Measurements from ENCODE around the gene ACTRT2. TPM values are rescaled to one million over a fixed set of nuclear protein-coding genes. Genes with fewer than 3 reads are reported as not detected.
A peak's percentile ranks its signal among the peaks of the same experiment; 100 is the strongest.

The ACTRT2 gene
- total RNA-seq, 1 experiment from 2014 or later = not detected

DNA sequence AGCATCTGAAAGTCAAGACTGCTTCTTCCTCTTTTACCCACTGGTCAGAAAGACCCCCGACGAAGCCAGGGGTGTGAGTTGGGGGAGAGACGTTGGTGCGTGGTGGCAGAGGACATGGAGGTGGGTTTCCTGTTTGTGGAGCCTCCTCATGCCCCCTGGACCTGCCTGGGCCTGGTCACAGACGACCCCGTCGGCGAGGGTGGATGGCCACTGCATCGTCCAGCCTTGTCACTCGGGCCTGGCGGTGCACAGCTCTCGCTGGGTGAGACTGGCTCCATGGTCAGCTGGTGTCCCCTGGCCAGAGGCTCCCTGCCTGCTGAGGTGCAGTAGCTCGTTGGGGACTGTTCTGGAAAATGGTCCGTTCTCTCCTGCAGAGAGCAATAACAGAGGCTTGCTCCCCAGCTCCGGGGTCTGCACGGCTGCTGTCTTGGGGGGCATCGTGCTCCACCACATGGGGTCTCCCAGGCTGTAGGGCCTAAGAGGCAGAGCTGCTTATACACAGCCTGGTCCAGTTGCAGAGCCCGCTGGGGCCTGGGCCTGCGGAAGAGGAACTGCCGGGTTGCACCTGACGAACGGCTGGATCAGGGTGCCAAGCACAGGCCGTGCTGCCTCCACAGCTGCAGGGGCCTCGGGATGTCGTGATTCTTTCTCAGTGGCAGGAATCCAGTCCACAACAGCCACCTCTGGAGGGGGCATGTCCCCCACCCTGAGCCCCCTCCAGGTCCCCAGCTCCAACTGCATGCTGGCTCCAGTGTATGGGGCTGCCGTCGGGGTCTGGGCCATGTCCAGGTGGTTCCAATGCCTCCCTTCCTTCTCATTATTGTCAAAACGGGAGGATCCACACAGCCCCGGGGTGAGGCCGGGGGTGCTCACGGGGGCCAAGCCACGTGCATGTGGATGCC, 18.0 kb upstream of the ACTRT2 start:
- DNase-seq (no peak), ATAC-seq (no peak)
- no peaks in the 10 kb centered on the region for H4K20me1 ChIP-seq (ENCODE audit: low read length)
- H3K9me2 ChIP-seq (replicated peaks; ENCODE audit: low read length) = no peaks in the 10 kb centered on the region
- no peaks in the 10 kb centered on the region for H3K4me1 ChIP-seq (ENCODE audit: insufficient read depth, low read length)
- no peak overlapping the region for H3K4me2 ChIP-seq (ENCODE audit: low read length)
- TF ChIP-seq, protein P1, sequence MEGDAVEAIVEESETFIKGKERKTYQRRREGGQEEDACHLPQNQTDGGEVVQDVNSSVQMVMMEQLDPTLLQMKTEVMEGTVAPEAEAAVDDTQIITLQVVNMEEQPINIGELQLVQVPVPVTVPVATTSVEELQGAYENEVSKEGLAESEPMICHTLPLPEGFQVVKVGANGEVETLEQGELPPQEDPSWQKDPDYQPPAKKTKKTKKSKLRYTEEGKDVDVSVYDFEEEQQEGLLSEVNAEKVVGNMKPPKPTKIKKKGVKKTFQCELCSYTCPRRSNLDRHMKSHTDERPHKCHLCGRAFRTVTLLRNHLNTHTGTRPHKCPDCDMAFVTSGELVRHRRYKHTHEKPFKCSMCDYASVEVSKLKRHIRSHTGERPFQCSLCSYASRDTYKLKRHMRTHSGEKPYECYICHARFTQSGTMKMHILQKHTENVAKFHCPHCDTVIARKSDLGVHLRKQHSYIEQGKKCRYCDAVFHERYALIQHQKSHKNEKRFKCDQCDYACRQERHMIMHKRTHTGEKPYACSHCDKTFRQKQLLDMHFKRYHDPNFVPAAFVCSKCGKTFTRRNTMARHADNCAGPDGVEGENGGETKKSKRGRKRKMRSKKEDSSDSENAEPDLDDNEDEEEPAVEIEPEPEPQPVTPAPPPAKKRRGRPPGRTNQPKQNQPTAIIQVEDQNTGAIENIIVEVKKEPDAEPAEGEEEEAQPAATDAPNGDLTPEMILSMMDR (conservative IDR thresholded peaks at IDR 0.05; ENCODE audit: low read depth, low read length) = no peak
- peak; percentile 28 for TF ChIP-seq EZH2 (IDR thresholded peaks at IDR 0.05; ENCODE audit: low read length, unreplicated experiment)
- CTCF ChIA-PET = no interaction called here
- H3K79me2 ChIP-seq (ENCODE audit: low read length) = no peaks in the 10 kb centered on the region
- POLR2A ChIA-PET (ENCODE audit: unreplicated experiment) = no interaction called here
- H3K27me3 ChIP-seq (ENCODE audit: low read length) = peaks cover 83% of the 10 kb centered on the region
- no peak overlapping the region for H3K27ac ChIP-seq (ENCODE audit: low read length)
- no peak overlapping the region for H3K4me3 ChIP-seq (ENCODE audit: low read length)
- H3K36me3 ChIP-seq (ENCODE audit: low read depth, low read length) = no peaks in the 10 kb centered on the region
- intact Hi-C loops (cut with micrococcal nuclease) = no loop called here
- no peak overlapping the region for H2AFZ ChIP-seq (ENCODE audit: low read length)
- BruUV-seq (replicated peaks) = no TSS peak
- H3F3A ChIP-seq (ENCODE audit: low read length, unreplicated experiment) = no peaks in the 10 kb centered on the region
- H3K9me3 ChIP-seq (ENCODE audit: low read length) = peaks cover 4% of the 10 kb centered on the region; the same call in 1 of the 2 replicates
- H3K9ac ChIP-seq (ENCODE audit: low read length) = no peak overlapping the region

DNA sequence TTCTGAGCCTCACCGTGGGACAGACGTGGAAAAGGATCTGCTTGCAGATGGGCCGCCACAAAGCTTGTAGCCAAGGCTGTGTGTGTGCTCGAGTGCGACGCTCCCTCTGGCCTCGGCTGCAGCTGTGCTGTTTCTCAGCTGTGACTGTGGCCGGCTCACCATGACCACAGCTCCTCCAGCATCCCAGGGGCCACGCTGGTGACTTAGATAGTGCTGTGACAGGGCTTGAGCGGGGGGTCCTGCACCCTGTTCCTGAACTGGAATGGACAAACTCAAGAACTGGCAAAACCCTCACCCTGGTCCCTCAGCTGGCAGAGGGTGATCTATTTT, 17.4 kb upstream of the ACTRT2 start:
- Histone ChIP-seq H4K20me1 (ENCODE audit: low read length) (no peaks in the 10 kb centered on the region), H3K27me3 (ENCODE audit: low read length) (peaks cover 76% of the 10 kb centered on the region), H3K4me2 (ENCODE audit: low read length) (no peak overlapping the region), H3K79me2 (ENCODE audit: low read length) (no peaks in the 10 kb centered on the region), H3K9me2 (replicated peaks; ENCODE audit: low read length) (no peaks in the 10 kb centered on the region), H3K9ac (ENCODE audit: low read length) (no peak overlapping the region), H3K36me3 (ENCODE audit: low read depth, low read length) (no peaks in the 10 kb centered on the region), H3K9me3 (ENCODE audit: low read length) (peaks cover 4% of the 10 kb centered on the region; the same call in 1 of the 2 replicates), H2AFZ (ENCODE audit: low read length) (no peak overlapping the region), H3K4me1 (ENCODE audit: insufficient read depth, low read length) (no peaks in the 10 kb centered on the region), H3F3A (ENCODE audit: low read length, unreplicated experiment) (no peaks in the 10 kb centered on the region), H3K4me3 (ENCODE audit: low read length) (no peak overlapping the region), H3K27ac (ENCODE audit: low read length) (no peak overlapping the region)
- no TSS peak for BruUV-seq (replicated peaks)
- DNase-seq (no peak), ATAC-seq (no peak)
- ChIA-PET CTCF (no interaction called here), POLR2A (ENCODE audit: unreplicated experiment) (no interaction called here)
- intact Hi-C loops (cut with micrococcal nuclease) = no loop called here
- TF ChIP-seq, protein P1 (conservative IDR thresholded peaks at IDR 0.05; ENCODE audit: low read depth, low read length) = no peak
- no peak for TF ChIP-seq EZH2phosphoT487 (IDR thresholded peaks at IDR 0.05; ENCODE audit: borderline replicate concordance, low read length)
- TF ChIP-seq EZH2 (IDR thresholded peaks at IDR 0.05; ENCODE audit: low read length, unreplicated experiment) = no peak

Data from PC-3 (cell line).